HEK293 (cell line): Measurements from ENCODE around the gene PCDH1.

ENCODE experiments used
- GLI2 ChIP-seq: fragments of 450-650 bp; formaldehyde crosslinking; IDR thresholded peaks from 2 replicates; pipeline ENCODE4; 2017; ENCODE audit warnings: missing biosample characterization, missing genetic modification characterization, low read depth, borderline replicate concordance
- HIC1 ChIP-seq: fragments of 450-650 bp; formaldehyde crosslinking; IDR thresholded peaks from 2 replicates; pipeline ENCODE4 v1.5.1; 2016; ENCODE audit warnings: missing biosample characterization, missing genetic modification characterization
- KLF1 ChIP-seq: fragments of 450-650 bp; formaldehyde crosslinking; IDR thresholded peaks from 2 replicates; pipeline ENCODE4 v1.5.1; 2016; ENCODE audit warnings: missing biosample characterization, missing genetic modification characterization
- KLF16 ChIP-seq: fragments of 450-650 bp; formaldehyde crosslinking; IDR thresholded peaks from 2 replicates; pipeline ENCODE4 v1.5.1; 2017; ENCODE audit warnings: missing biosample characterization, missing genetic modification characterization
- PRDM1 ChIP-seq: fragments of 450-650 bp; formaldehyde crosslinking; IDR thresholded peaks from 2 replicates; pipeline ENCODE4; 2016; ENCODE audit warnings: missing biosample characterization, missing genetic modification characterization
- WT1 ChIP-seq: fragments of 450-650 bp; formaldehyde crosslinking; IDR thresholded peaks from 2 replicates; pipeline ENCODE4 v1.5.1; 2016; ENCODE audit warnings: missing biosample characterization, missing genetic modification characterization
- ZBTB10 ChIP-seq: fragments of 450-650 bp; formaldehyde crosslinking; IDR thresholded peaks from 2 replicates; pipeline ENCODE4 v1.5.1; 2016; ENCODE audit warnings: missing biosample characterization, missing genetic modification characterization
- ZBTB17 ChIP-seq: fragments of 450-650 bp; formaldehyde crosslinking; IDR thresholded peaks from 2 replicates; pipeline ENCODE4 v1.5.1; 2016; ENCODE audit warnings: missing biosample characterization, missing genetic modification characterization
- ZBTB20 ChIP-seq: fragments of 450-650 bp; formaldehyde crosslinking; IDR thresholded peaks from 2 replicates; pipeline ENCODE4 v1.5.1; 2016; ENCODE audit warnings: missing biosample characterization, missing genetic modification characterization
- ZBTB26 ChIP-seq: fragments of 450-650 bp; formaldehyde crosslinking; optimal IDR thresholded peaks from 2 replicates; pipeline ENCODE3; 2016; ENCODE audit warnings: missing biosample characterization, mild to moderate bottlenecking, missing genetic modification characterization
- ZBTB48 ChIP-seq: fragments of 450-650 bp; formaldehyde crosslinking; IDR thresholded peaks from 2 replicates; pipeline ENCODE4 v1.5.1; 2016; ENCODE audit warnings: missing biosample characterization, missing genetic modification characterization
- ZBTB8A ChIP-seq: fragments of 450-650 bp; formaldehyde crosslinking; IDR thresholded peaks from 2 replicates; pipeline ENCODE4 v1.5.1; 2016; ENCODE audit warnings: missing biosample characterization, missing genetic modification characterization
- ZIC2 ChIP-seq: fragments of 450-650 bp; formaldehyde crosslinking; IDR thresholded peaks from 2 replicates; pipeline ENCODE4 v1.5.1; 2016; ENCODE audit warnings: missing biosample characterization, missing genetic modification characterization
- ZNF148 ChIP-seq: fragments of 450-650 bp; formaldehyde crosslinking; IDR thresholded peaks from 2 replicates; pipeline ENCODE4 v1.5.0; 2017; ENCODE audit warnings: missing biosample characterization, missing genetic modification characterization, borderline replicate concordance
- ZNF214 ChIP-seq: fragments of 450-650 bp; formaldehyde crosslinking; IDR thresholded peaks from 2 replicates; pipeline ENCODE4 v1.5.1; 2017; ENCODE audit warnings: missing biosample characterization, mild to moderate bottlenecking, missing genetic modification characterization, borderline replicate concordance
- ZNF223 ChIP-seq: fragments of 450-650 bp; formaldehyde crosslinking; IDR thresholded peaks from 2 replicates; pipeline ENCODE4 v1.5.1; 2016; ENCODE audit warnings: missing biosample characterization, missing genetic modification characterization
- ZNF248 ChIP-seq: fragments of 450-650 bp; formaldehyde crosslinking; IDR thresholded peaks from 2 replicates; pipeline ENCODE4 v1.5.1; 2017; ENCODE audit warnings: missing biosample characterization, missing genetic modification characterization
- ZNF398 ChIP-seq: fragments of 450-650 bp; formaldehyde crosslinking; IDR thresholded peaks from 2 replicates; pipeline ENCODE4 v1.5.1; 2017; ENCODE audit warnings: missing biosample characterization, missing genetic modification characterization
- ZNF473 ChIP-seq: fragments of 450-650 bp; formaldehyde crosslinking; IDR thresholded peaks from 2 replicates; pipeline ENCODE4 v1.5.1; 2017; ENCODE audit warnings: missing biosample characterization, missing genetic modification characterization
- ZNF48 ChIP-seq: fragments of 450-650 bp; formaldehyde crosslinking; IDR thresholded peaks from 2 replicates; pipeline ENCODE4 v1.5.1; 2016; ENCODE audit warnings: missing biosample characterization, missing genetic modification characterization
- ZNF510 ChIP-seq: fragments of 450-650 bp; formaldehyde crosslinking; IDR thresholded peaks from 2 replicates; pipeline ENCODE4 v1.5.1; 2018; ENCODE audit warnings: mild to moderate bottlenecking, missing genetic modification characterization, missing biosample characterization; ENCODE audit not compliant: insufficient replicate concordance
- ZNF610 ChIP-seq: fragments of 450-650 bp; formaldehyde crosslinking; IDR thresholded peaks from 2 replicates; pipeline ENCODE4 v1.5.1; 2016; ENCODE audit warnings: missing biosample characterization, missing genetic modification characterization, borderline replicate concordance
- ZNF707 ChIP-seq: fragments of 450-650 bp; formaldehyde crosslinking; IDR thresholded peaks from 2 replicates; pipeline ENCODE4 v1.5.1; 2016; ENCODE audit warnings: missing biosample characterization, missing genetic modification characterization
- ZNF76 ChIP-seq: fragments of 450-650 bp; formaldehyde crosslinking; IDR thresholded peaks from 2 replicates; pipeline ENCODE4; 2016; ENCODE audit warnings: low read depth, missing biosample characterization, missing genetic modification characterization, borderline replicate concordance
- ZNF792 ChIP-seq: fragments of 450-650 bp; formaldehyde crosslinking; IDR thresholded peaks from 2 replicates; pipeline ENCODE4 v1.5.1; 2016; ENCODE audit warnings: missing biosample characterization, missing genetic modification characterization
- ZNF837 ChIP-seq: fragments of 450-650 bp; formaldehyde crosslinking; IDR thresholded peaks from 2 replicates; pipeline ENCODE4 v1.5.1; 2016; ENCODE audit warnings: missing biosample characterization, missing genetic modification characterization
- ZSCAN4 ChIP-seq: fragments of 450-650 bp; formaldehyde crosslinking; IDR thresholded peaks from 2 replicates; pipeline ENCODE4 v1.5.1; 2017; ENCODE audit warnings: missing biosample characterization, missing genetic modification characterization

Gene PCDH1

GRCh38 chr5:141877356-141878185 is 639 bp downstream of the PCDH1 start (continued):
- no peak; the same call in 1 of the 2 replicates for TF ChIP-seq WT1 (tag by site-specific recombination)
- TF ChIP-seq ZBTB26 (tag by site-specific recombination) = peak; percentile 89
- peak; percentile 80 for TF ChIP-seq ZBTB17 (tag by site-specific recombination)
- no peak for TF ChIP-seq ZNF792
- TF ChIP-seq KLF1 = 0 out of 2 replicates have a peak, but pooled peaks have one; percentile 8
- TF ChIP-seq ZNF510 (tag by site-specific recombination) = no peak
- TF ChIP-seq ZNF837 (tag by site-specific recombination) = no peak
- peak; percentile 53; the same call in 1 of the 2 replicates for TF ChIP-seq ZBTB20
- no peak for TF ChIP-seq PRDM1 (tag by site-specific recombination)
- TF ChIP-seq ZNF214 (tag by site-specific recombination) = no peak
- TF ChIP-seq HIC1 = peak; percentile 33; the same call in 1 of the 2 replicates
- TF ChIP-seq ZNF148 (tag by site-specific recombination) = 0 out of 2 replicates have a peak, but pooled peaks have one; percentile 10
- TF ChIP-seq ZNF707 = no peak
- TF ChIP-seq ZNF473 (tag by site-specific recombination) = no peak
- peak; percentile 66; the same call in 1 of the 2 replicates for TF ChIP-seq ZSCAN4 (tag by site-specific recombination)
- TF ChIP-seq ZNF610 (tag by site-specific recombination) = 0 out of 2 replicates have a peak, but pooled peaks have one; percentile 26
- no peak for TF ChIP-seq ZNF223
- TF ChIP-seq GLI2 (tag by site-specific recombination) = no peak
- peak; percentile 54 for TF ChIP-seq ZBTB48 (tag by site-specific recombination)
- TF ChIP-seq ZIC2 (tag by site-specific recombination) = 0 out of 2 replicates have a peak, but pooled peaks have one; percentile 2
- TF ChIP-seq ZNF48 (tag by site-specific recombination) = no peak
- TF ChIP-seq ZNF76 = peak; percentile 63; the same call in 1 of the 2 replicates
- TF ChIP-seq ZBTB10 (tag by site-specific recombination) = peak; percentile 87
- TF ChIP-seq ZBTB8A (tag by site-specific recombination) = peak; percentile 35
- no peak for TF ChIP-seq ZNF248 (tag by site-specific recombination)
- TF ChIP-seq ZNF398 = peak; percentile 48; the same call in 1 of the 2 replicates
- TF ChIP-seq KLF16 (tag by site-specific recombination) = 0 out of 2 replicates have a peak, but pooled peaks have one; percentile 3
